ENCODE data around the gene PCDHA7. TPM values are rescaled to one million over a fixed set of nuclear protein-coding genes. Genes with fewer than 3 reads are reported as not detected.
A peak's percentile ranks its signal among the peaks of the same experiment; 100 is the strongest.

PCDHA7 gene
- total RNA-seq, 4 donors from 2014 or later = 1.2 to 2.9 (median 1.7) TPM

GRCh38 chr5:140855772-140856674, 22.0 kb downstream of the PCDHA7 start, which contains the start of gene PCDHA10:
TSS of gene PCDHA10 (plus strand) at chr5:140855897. CDS start at chr5:140856049, 152 bp downstream.
- no peaks in the 10 kb centered on the region for H3K4me1 ChIP-seq
- H3K4me3 ChIP-seq = peak within 1 kb of the TSS in 3 of 4 donors; percentile 17 to 46 (median 20)
- peaks cover 0 to 10% (median 0%) of the 10 kb centered on the region in 3 donors for H3K36me3 ChIP-seq
- TF ChIP-seq EP300 (IDR thresholded peaks at IDR 0.05) = no peak
- TF ChIP-seq POLR2A (IDR thresholded peaks at IDR 0.05) = no peak
- peak in 3 of 5 experiments; percentile 8 to 25 (median 12) for TF ChIP-seq CTCF (IDR thresholded peaks at IDR 0.05)
- no peak for DNase-seq (ENCODE audit: low spot score in 2 of 2)
- H3K9me3 ChIP-seq = peaks cover 0 to 49% (median 4%) of the 10 kb centered on the region in 4 donors
- H3K27ac ChIP-seq = no peak within 1 kb of the TSS
- 21 to 25% methylated on average over 44 of the region's 44 CpGs for WGBS, 2 donors
- H3K27me3 ChIP-seq = no peaks in the 10 kb centered on the region

- Histone ChIP-seq H3K4me1 (no peaks in the 10 kb centered on the region), H3K36me3 (peaks cover 0 to 17% (median 0%) of the 10 kb centered on the region in 3 donors), H3K9me3 (peaks cover 0 to 59% (median 6%) of the 10 kb centered on the region in 4 donors), H3K4me3 (no peak overlapping the region), H3K27ac (no peak overlapping the region), H3K27me3 (no peaks in the 10 kb centered on the region)
- 58 to 62% methylated on average over 73 to 82 of the region's 94 CpGs for WGBS, 2 donors
- no peak for TF ChIP-seq POLR2A (IDR thresholded peaks at IDR 0.05)
- no peak for DNase-seq (ENCODE audit: low spot score in 2 of 2)
Measured at GRCh38 chr5:140857177-140857986, 23.3 kb downstream of the PCDHA7 start.

- WGBS, 2 donors = 66 to 67% methylated on average over 10 to 16 of the region's 22 CpGs
- Histone ChIP-seq H3K27me3 (no peaks in the 10 kb centered on the region), H3K9me3 (peaks cover 0 to 60% (median 6%) of the 10 kb centered on the region in 4 donors)
Measured at GRCh38 chr5:140857987-140858240, 23.8 kb downstream of the PCDHA7 start.

GRCh38 chr5:140862441-140863295, 28.6 kb downstream of the PCDHA7 start:
- Histone ChIP-seq H3K36me3 (peaks cover 0 to 16% (median 0%) of the 10 kb centered on the region in 3 donors), H3K9me3 (peaks cover 0 to 46% (median 6%) of the 10 kb centered on the region in 4 donors), H3K27me3 (no peaks in the 10 kb centered on the region), H3K4me3 (no peak overlapping the region), H3K4me1 (no peaks in the 10 kb centered on the region), H3K27ac (no peak overlapping the region)
- no peak for DNase-seq (ENCODE audit: low spot score in 2 of 2)
- 44 to 58% methylated on average over 46 to 47 of the region's 76 CpGs for WGBS, 2 donors
- TF ChIP-seq CTCF (IDR thresholded peaks at IDR 0.05) (no peak), EP300 (IDR thresholded peaks at IDR 0.05) (no peak), POLR2A (IDR thresholded peaks at IDR 0.05) (no peak)

More at GRCh38 chr5:140857987-140858240, 23.8 kb downstream of the PCDHA7 start:
- TF ChIP-seq POLR2A (IDR thresholded peaks at IDR 0.05) = no peak
- no peak for TF ChIP-seq CTCF (IDR thresholded peaks at IDR 0.05)
- TF ChIP-seq EP300 (IDR thresholded peaks at IDR 0.05) = no peak
- H3K36me3 ChIP-seq = peaks cover 0 to 17% (median 0%) of the 10 kb centered on the region in 3 donors
- H3K4me1 ChIP-seq = no peaks in the 10 kb centered on the region
- no peak for DNase-seq (ENCODE audit: low spot score in 2 of 2)
- no peak overlapping the region for H3K4me3 ChIP-seq
- H3K27ac ChIP-seq = no peak overlapping the region
